AG04449 (cell line): ENCODE data around the gene ARL4D.
A peak's percentile ranks its signal among the peaks of the same experiment; 100 is the strongest.

Experiments
- CTCF ChIA-PET: fragments of 350-600 bp; formaldehyde crosslinking; extraction: SDS; loops from one replicate; lab custom pipeline; 2021; ENCODE audit warnings: antibody characterized with exemption; lab: Yijun Ruan, JAX
- POLR2A ChIA-PET: fragments of 400-600, 350-600 bp; formaldehyde crosslinking; extraction: SDS; loops from one replicate; lab custom pipeline; 2020; ENCODE audit warnings: antibody characterized with exemption, inconsistent platforms; lab: Yijun Ruan, JAX
- DNase-seq: peaks from one replicate; pipeline ENCODE4 v3.0.0-alpha.2; 2010; ENCODE audit warnings: low read depth, low spot score
- H3K4me3 ChIP-seq: 2 replicates; pipeline ENCODE4 v1.5.1; 2011; ENCODE audit warnings: low read depth, mild to moderate bottlenecking, control low read depth, low read length
- CTCF ChIP-seq: IDR thresholded peaks from one replicate; pipeline ENCODE4 v1.5.1; 2011; ENCODE audit warnings: mild to moderate bottlenecking, moderate library complexity, low read length, control low read depth, inconsistent platforms; ENCODE audit not compliant: insufficient read depth; ENCODE audit errors: missing control alignments

Gene ARL4D

DNA sequence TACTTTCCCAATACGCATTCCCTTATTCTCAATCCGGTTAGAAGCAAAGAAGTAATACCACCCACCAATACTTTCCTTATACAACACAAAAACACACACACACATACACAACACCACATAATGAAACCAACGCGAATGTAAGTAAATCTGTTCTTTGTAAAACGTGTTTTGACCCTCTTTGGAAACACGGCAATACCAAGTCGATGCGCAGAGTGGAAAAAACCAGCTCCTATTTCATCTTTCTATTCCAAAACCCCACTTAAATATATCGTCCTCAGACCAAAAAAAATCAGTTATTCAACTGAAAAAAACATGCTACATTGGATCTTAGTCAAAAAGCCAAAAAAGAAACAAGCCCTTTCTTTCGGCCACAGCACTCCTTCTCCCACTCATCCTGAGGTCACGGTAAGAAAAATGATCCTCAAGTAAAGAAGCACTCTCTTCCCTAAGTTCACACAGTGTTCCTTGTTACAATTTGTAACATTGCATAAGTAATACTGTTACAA is 31.0 kb upstream of the ARL4D start:
- POLR2A ChIA-PET: interaction anchor here (0.5 to 3.4 kb wide), 25 partner anchors 8 to 346 kb away, joined by 3 to 72 read pairs (median 4); partner anchors contain the start of genes ARL4D and DHX8
- no peak for DNase-seq

DNA sequence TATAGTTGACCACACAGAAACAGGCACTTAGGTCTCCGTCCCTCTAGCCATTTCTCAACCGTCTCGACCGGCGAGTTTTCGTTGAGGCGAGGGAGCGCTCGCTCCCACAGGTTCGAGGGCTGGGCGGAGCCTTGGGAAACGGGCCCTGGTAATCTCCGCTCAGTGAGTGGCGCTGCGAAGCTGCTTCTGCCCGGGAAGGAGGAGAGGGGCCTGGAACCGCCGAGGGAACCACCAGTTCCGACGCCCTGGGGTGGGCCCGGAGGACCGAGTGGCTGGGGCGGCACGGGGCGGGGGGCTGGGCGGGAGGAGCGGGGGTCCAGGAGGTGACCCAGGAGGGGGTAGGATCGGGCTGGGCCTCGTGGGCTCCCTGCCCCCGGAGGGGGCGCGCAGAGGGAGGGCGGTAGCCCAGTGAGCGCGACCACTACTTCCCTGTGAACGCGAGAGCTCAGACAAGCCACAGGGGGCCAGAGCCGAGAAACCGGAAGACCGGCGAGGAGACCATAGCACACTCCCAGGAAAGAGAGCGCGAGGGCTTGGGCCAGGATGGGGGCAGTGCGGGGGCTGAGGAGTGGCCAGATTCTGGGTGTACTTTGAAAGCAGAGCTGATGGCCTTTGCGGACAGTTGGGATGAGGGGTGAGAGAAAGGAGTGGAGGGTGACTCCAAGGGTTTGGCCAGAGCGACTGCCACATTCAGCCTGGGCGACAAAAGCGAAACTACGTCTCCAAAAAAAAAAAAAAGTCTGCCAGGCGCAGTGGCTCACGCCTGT is 29.9 kb upstream of the ARL4D start:
- CTCF ChIA-PET: interaction anchor here (0.9 to 4.7 kb wide), 5 partner anchors 20 to 117 kb away, joined by 3 to 37 read pairs (median 5); partner anchors contain the start of gene DHX8

More for the DNA sequence above, 31.0 kb upstream of the ARL4D start:
- CTCF ChIA-PET: interaction anchor here (0.6 to 4.7 kb wide), 6 partner anchors 26 to 115 kb away, joined by 3 to 37 read pairs (median 4); partner anchors contain the start of gene DHX8
- H3K4me3 ChIP-seq: peak overlapping the region; percentile 46
- TF ChIP-seq CTCF: no peak

DNA sequence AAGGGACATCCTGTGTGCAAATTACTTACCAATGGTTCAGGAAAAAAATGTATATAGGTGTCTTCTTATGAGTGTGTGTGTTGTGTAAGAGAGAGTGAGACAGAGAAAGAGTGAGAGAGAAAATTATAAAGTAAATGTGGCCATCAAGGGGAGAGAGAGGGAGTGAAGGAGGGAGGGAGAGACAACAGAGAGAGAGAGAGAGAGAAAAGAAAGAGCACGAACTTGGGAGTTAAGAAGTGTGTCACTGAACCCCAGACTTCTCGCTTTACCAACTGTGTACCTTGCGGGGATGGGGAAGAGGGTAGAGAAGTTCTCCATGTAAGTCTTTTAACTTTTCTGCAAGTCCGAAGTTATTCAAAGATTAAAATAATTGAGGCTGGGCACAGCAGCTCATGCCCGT is 28.8 kb upstream of the ARL4D start:
- ChIA-PET POLR2A (interaction anchor here (2.4 kb wide), 1 partner anchor 29 kb away, joined by 17 read pairs; the partner anchor contains the start of gene ARL4D), CTCF (interaction anchor here (0.9 to 4.7 kb wide), 3 partner anchors 24 to 116 kb away, joined by 4 to 37 read pairs (median 5); partner anchors contain the start of gene DHX8)
- DNase-seq: no peak
- H3K4me3 ChIP-seq: no peak overlapping the region
- no peak for TF ChIP-seq CTCF

More for the DNA sequence above, 29.9 kb upstream of the ARL4D start:
- TF ChIP-seq CTCF: peak; percentile 15
- POLR2A ChIA-PET: interaction anchor here (0.6 to 3.4 kb wide), 19 partner anchors 8 to 178 kb away, joined by 3 to 72 read pairs (median 5); partner anchors contain the start of genes ARL4D and DHX8
- DNase-seq: no peak
- H3K4me3 ChIP-seq: peak overlapping the region; percentile 46

DNA sequence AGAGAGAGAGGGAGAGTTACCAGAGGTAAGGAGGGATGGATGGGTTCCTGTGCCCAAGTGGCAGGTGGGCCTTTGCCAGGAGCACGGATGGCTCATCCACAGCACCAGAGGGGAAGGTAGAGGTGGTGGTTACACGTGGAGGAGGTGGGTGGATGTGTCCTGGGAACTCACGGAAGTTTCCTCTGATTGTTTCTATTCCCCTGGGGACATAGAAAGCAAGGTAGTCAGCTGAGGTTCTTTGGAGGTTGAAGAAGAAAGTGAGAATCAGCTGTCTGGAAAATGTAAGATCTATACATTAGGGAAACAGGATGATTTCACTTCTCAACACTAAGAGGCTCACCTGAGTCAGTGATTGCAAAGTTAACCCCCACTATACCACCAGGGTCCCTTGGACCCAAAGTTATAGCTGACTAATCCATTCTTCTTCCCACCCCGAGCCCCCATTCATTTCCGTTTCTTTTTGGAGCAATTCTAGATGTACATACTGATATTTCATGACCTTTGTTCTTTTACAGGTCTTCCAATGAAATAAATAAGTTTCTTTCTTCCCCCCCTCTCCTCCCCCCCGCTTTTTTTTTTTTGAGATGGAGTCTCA is 27.5 kb upstream of the ARL4D start:
- POLR2A ChIA-PET: interaction anchor here (1.3 kb wide), 1 partner anchor 17 kb away, joined by 4 read pairs; no protein-coding TSS in a partner anchor
- TF ChIP-seq CTCF: no peak
- CTCF ChIA-PET: interaction anchor here (0.6 to 1.9 kb wide), 2 partner anchors 23 to 62 kb away, joined by 3 to 4 read pairs; no protein-coding TSS in a partner anchor
- no peak for DNase-seq
- H3K4me3 ChIP-seq: no peak overlapping the region

GRCh38 chr17:43372273-43372911 is 26.4 kb upstream of the ARL4D start:
- DNase-seq: no peak
- CTCF ChIA-PET: interaction anchor here (1.6 to 3.0 kb wide), 2 partner anchors 22 to 111 kb away, joined by 4 to 11 read pairs; partner anchors contain the start of gene DHX8
- POLR2A ChIA-PET: interaction anchor here (1.2 to 1.4 kb wide), 3 partner anchors 12 to 26 kb away, joined by 3 to 8 read pairs (median 4); partner anchors contain the start of gene ARL4D
- H3K4me3 ChIP-seq: no peak overlapping the region
- TF ChIP-seq CTCF: no peak
